IMR-90 (cell line): ENCODE data around the gene GJB5.

Experiments used
- CHD1 ChIP-seq: IDR thresholded peaks from 2 replicates; pipeline ENCODE4 v1.6.1; 2012; ENCODE audit warnings: low read depth, low read length, improper control_type of control experiment
- POLR2A ChIP-seq: IDR thresholded peaks from 2 replicates; pipeline ENCODE4 v1.6.1; 2012; ENCODE audit warnings: mild to moderate bottlenecking, low read depth, low read length
- TF ChIP-seq, protein P1 (sequence below): conservative IDR thresholded peaks from 2 replicates; pipeline ENCODE4 v1.5.1; 2012; ENCODE audit warnings: mild to moderate bottlenecking, low read depth, low read length, improper control_type of control experiment

DNA sequence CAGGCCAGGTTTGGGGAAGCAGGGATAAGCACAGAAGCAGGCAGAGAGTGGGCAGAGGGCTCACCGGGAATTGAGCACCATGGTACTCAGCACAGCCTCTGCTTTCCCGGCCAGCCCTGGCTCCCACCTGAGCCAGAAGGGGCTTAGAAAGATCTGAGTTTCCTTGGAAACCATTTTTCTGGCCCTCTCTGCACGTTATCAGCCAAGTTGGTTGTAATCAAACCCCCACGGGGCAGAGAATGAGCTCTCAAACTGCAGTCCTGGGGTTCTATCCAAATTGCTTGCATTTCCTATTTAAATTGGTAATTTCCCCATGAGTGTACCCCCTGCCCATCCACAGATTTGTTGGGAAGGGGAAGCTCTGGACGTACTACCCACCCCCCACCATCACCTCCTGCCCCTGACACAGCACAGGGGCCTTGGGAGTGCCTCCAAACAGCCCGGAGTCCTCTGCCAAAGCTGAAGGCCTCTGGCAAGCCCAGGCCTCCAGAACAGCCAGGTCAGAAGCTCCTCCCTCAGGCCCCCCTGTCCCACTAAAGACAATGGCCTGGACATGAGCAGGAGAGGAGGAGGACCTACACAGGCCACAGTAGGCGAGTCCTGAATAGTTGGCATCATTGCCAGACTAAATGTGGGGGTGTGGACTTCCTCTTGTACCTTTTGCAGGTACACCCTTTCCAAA is 42.7 kb upstream of the GJB5 start:
- TF ChIP-seq, protein P1, sequence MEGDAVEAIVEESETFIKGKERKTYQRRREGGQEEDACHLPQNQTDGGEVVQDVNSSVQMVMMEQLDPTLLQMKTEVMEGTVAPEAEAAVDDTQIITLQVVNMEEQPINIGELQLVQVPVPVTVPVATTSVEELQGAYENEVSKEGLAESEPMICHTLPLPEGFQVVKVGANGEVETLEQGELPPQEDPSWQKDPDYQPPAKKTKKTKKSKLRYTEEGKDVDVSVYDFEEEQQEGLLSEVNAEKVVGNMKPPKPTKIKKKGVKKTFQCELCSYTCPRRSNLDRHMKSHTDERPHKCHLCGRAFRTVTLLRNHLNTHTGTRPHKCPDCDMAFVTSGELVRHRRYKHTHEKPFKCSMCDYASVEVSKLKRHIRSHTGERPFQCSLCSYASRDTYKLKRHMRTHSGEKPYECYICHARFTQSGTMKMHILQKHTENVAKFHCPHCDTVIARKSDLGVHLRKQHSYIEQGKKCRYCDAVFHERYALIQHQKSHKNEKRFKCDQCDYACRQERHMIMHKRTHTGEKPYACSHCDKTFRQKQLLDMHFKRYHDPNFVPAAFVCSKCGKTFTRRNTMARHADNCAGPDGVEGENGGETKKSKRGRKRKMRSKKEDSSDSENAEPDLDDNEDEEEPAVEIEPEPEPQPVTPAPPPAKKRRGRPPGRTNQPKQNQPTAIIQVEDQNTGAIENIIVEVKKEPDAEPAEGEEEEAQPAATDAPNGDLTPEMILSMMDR: no peak
- TF ChIP-seq CHD1: no peak
- no peak for TF ChIP-seq POLR2A
